Posterior cingulate gyrus (tissue), 11 donors: ENCODE data around the gene CAMKK2.
"Not testable (repeated sequence)": the region's sequence is repeated elsewhere in the genome, so short reads cannot be mapped to it uniquely, and the experiment has no call there.

Source experiments
- DNase-seq, 10 donors: peaks; one replicate each; pipeline versions ENCODE4 v3.0.0 to v3.0.0-alpha.2; 2020 to 2021; ENCODE audit warnings: mixed read lengths in 3 of 10
- intact Hi-C: fragments of 100-400 bp; cut with DNase I; formaldehyde crosslinking; loops from one replicate; pipeline ENCODE4 v1.15.1; 2023

The CAMKK2 gene

GRCh38 chr12:121282072-121282742, 14.3 kb downstream of the CAMKK2 start:
- intact Hi-C loops: no loop called here
- DNase-seq: peak in 2 of 10 donors; percentile 15 to 41

- peak in 2 of 10 donors; percentile 39 to 75 for DNase-seq
- intact Hi-C loops: not testable (repeated sequence)
These were observed 15.4 kb downstream of the CAMKK2 start for GRCh38 chr12:121281116-121281515.

GRCh38 chr12:121280531-121280930, 16.0 kb downstream of the CAMKK2 start:
- intact Hi-C loops: not testable (repeated sequence)

GRCh38 chr12:121279507-121279915, 17.0 kb downstream of the CAMKK2 start:
- intact Hi-C loops: no loop called here
- peak in 8 of 10 donors; percentile 27 to 85 (median 44) for DNase-seq

More at GRCh38 chr12:121280531-121280930, 16.0 kb downstream of the CAMKK2 start:
- peak in 1 of 10 donors; percentile 38 for DNase-seq

- intact Hi-C loops: no loop called here
- peak in 6 of 10 donors; percentile 24 to 88 (median 59) for DNase-seq
These were observed 17.5 kb downstream of the CAMKK2 start for GRCh38 chr12:121279071-121279375.

- peak in 2 of 10 donors; percentile 9 to 30 for DNase-seq
- intact Hi-C loops: no loop called here
These were observed 18.1 kb downstream of the CAMKK2 start for GRCh38 chr12:121278169-121279070.

GRCh38 chr12:121277374-121277759, 19.1 kb downstream of the CAMKK2 start:
- intact Hi-C loops: no loop called here
- no peak for DNase-seq

GRCh38 chr12:121274036-121274763, 22.3 kb downstream of the CAMKK2 start:
- DNase-seq: peak in 3 of 10 donors; percentile 66 to 78 (median 77)

GRCh38 chr12:121273364-121273896, 23.1 kb downstream of the CAMKK2 start:
- intact Hi-C loops: no loop called here
- DNase-seq: peak in 3 of 10 donors; percentile 40 to 72 (median 64)

More at GRCh38 chr12:121274036-121274763, 22.3 kb downstream of the CAMKK2 start:
- intact Hi-C loops: no loop called here

- DNase-seq: no peak
- intact Hi-C loops: no loop called here
These were observed 28.7 kb downstream of the CAMKK2 start for GRCh38 chr12:121267822-121268221.

- intact Hi-C loops: no loop called here
- DNase-seq: peak in 2 of 10 donors; percentile 16 to 19
These were observed 31.5 kb downstream of the CAMKK2 start for GRCh38 chr12:121264951-121265515.

- DNase-seq: peak in 3 of 10 donors; percentile 39 to 45 (median 42)
- intact Hi-C loops: no loop called here
These were observed 32.4 kb downstream of the CAMKK2 start for GRCh38 chr12:121264135-121264534.

- intact Hi-C loops: no loop called here
- DNase-seq: peak in 3 of 10 donors; percentile 21 to 62 (median 61)
These were observed 33.1 kb downstream of the CAMKK2 start for GRCh38 chr12:121263206-121263935.

- DNase-seq: peak in 3 of 10 donors; percentile 38 to 61 (median 45)
- intact Hi-C loops: no loop called here
These were observed 35.1 kb downstream of the CAMKK2 start for GRCh38 chr12:121261398-121261797.

- intact Hi-C loops: no loop called here
- DNase-seq: peak in 3 of 10 donors; percentile 32 to 55 (median 39)
These were observed 36.4 kb downstream of the CAMKK2 start for GRCh38 chr12:121260091-121260490.

GRCh38 chr12:121259074-121259473, 37.4 kb downstream of the CAMKK2 start:
- intact Hi-C loops: no loop called here

GRCh38 chr12:121257704-121258449, 38.6 kb downstream of the CAMKK2 start:
- peak in 5 of 10 donors; percentile 28 to 88 (median 71) for DNase-seq
- intact Hi-C loops: not testable (repeated sequence)

More at GRCh38 chr12:121259074-121259473, 37.4 kb downstream of the CAMKK2 start:
- DNase-seq: peak in 1 of 10 donors; percentile 18

GRCh38 chr12:121255433-121255832, 41.1 kb downstream of the CAMKK2 start:
- intact Hi-C loops: no loop called here
- peak in 3 of 10 donors; percentile 19 to 62 (median 49) for DNase-seq
